Measurements from ENCODE around the gene PRKD2.

GRCh38 chr19:46737761-46738171, 20.9 kb upstream of the PRKD2 start:
- TF ChIP-seq POLR2A (IDR thresholded peaks at IDR 0.05; ENCODE audit: control extremely low read depth in 1 of 2, low read depth in 2 of 2, low read length in 2 of 2): no peak
- TF ChIP-seq CTCF (IDR thresholded peaks at IDR 0.05; ENCODE audit: control extremely low read depth in 1 of 3, insufficient read depth in 1 of 3, low read depth in 1 of 3, low read length in 3 of 3): no peak
- TF ChIP-seq POU5F1 (IDR thresholded peaks at IDR 0.05; ENCODE audit: low read depth, low read length): no peak
- no peak for TF ChIP-seq CEBPB (IDR thresholded peaks at IDR 0.05; ENCODE audit: low read depth, low read length)
- TF ChIP-seq SAP30 (IDR thresholded peaks at IDR 0.05; ENCODE audit: insufficient read depth, insufficient replicate concordance, low read length): no peak

All from H1 (cell line).